OCI-LY1 (cell line): Measurements from ENCODE around the gene ZNF396.

Source experiments
- CTCF ChIP-seq: fragments of 200-600 bp; sonication (generic), shearing (Covaris generic); IDR thresholded peaks from 2 replicates; pipeline ENCODE4 v1.5.1; 2017; ENCODE audit warnings: mild to moderate bottlenecking, antibody characterized with exemption, low read length, moderate library complexity, mixed read lengths
- EZH2 ChIP-seq: fragments of 200-600 bp; sonication (generic), shearing (Covaris generic); IDR thresholded peaks from 2 replicates; pipeline ENCODE4 v1.8.0; 2017; ENCODE audit warnings: borderline replicate concordance, mixed run types, mild to moderate bottlenecking, antibody characterized with exemption, low read length, moderate library complexity, mixed read lengths

GRCh38 chr18:35410561-35410960 is 33.4 kb upstream of the ZNF396 start:
- no peak for TF ChIP-seq CTCF
- no peak for TF ChIP-seq EZH2
